ENCODE measurements around the gene TAOK3. TPM values are rescaled to one million over a fixed set of nuclear protein-coding genes. Genes with fewer than 3 reads are reported as not detected.

The TAOK3 gene
- total RNA-seq, 1 experiment from 2014 or later = 17.7 TPM

DNA sequence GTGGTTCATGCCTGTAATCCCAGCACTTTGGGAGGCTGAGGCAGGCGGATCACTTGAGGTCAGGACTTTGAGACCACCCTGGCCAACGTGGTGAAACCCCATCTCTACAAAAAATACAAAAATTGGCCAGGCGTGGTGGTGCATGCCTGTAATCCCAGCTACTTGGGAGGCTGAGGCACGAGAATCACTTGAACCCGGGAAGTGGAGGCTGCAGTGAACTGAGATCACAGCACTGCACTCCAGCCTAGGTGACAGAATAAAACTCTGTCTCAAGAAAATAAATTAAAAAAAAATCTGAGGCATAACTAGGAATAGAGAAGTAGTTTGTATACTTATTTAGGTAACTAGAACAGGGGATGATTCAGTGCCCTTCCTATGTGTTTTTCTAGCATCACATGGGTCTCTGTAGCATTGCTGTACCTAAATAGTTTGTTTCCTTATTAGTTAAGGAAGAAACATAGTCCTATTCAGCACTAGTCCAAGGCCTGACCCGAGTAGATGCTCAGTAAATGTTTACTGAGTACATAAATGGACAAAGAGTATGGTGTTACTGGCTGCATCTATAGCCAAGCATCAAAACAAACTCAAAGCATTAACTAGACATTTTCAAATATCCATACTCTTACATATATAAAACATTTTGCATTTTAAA lies 21.7 kb downstream of the TAOK3 start:
- no peaks in the 10 kb centered on the region for H3K9me3 ChIP-seq
- H3K27me3 ChIP-seq (replicated peaks; ENCODE audit: control insufficient read depth, insufficient read depth, low read length) = no peaks in the 10 kb centered on the region
- no peak overlapping the region for H3K4me3 Mint-ChIP-seq (ENCODE audit: unreplicated experiment)
- H3K36me3 ChIP-seq (ENCODE audit: control insufficient read depth, insufficient read depth, low read length) = no peaks in the 10 kb centered on the region
- H3K4me3 ChIP-seq (ENCODE audit: low read depth, low read length) = no peak overlapping the region
- no peak for DNase-seq
- no peak overlapping the region for H3K27ac Mint-ChIP-seq (ENCODE audit: unreplicated experiment)
- H3K4me1 ChIP-seq = peaks cover 17% of the 10 kb centered on the region
- H3K9me3 Mint-ChIP-seq (ENCODE audit: unreplicated experiment) = no peaks in the 10 kb centered on the region
- no peaks in the 10 kb centered on the region for H3K36me3 Mint-ChIP-seq (ENCODE audit: insufficient read depth, unreplicated experiment)
- intact Hi-C loops (cut with micrococcal nuclease; ENCODE audit: unreplicated experiment) = no loop called here
- H3K4me1 Mint-ChIP-seq (ENCODE audit: low read depth, unreplicated experiment) = peaks cover 16% of the 10 kb centered on the region
- TF ChIP-seq, protein P1, sequence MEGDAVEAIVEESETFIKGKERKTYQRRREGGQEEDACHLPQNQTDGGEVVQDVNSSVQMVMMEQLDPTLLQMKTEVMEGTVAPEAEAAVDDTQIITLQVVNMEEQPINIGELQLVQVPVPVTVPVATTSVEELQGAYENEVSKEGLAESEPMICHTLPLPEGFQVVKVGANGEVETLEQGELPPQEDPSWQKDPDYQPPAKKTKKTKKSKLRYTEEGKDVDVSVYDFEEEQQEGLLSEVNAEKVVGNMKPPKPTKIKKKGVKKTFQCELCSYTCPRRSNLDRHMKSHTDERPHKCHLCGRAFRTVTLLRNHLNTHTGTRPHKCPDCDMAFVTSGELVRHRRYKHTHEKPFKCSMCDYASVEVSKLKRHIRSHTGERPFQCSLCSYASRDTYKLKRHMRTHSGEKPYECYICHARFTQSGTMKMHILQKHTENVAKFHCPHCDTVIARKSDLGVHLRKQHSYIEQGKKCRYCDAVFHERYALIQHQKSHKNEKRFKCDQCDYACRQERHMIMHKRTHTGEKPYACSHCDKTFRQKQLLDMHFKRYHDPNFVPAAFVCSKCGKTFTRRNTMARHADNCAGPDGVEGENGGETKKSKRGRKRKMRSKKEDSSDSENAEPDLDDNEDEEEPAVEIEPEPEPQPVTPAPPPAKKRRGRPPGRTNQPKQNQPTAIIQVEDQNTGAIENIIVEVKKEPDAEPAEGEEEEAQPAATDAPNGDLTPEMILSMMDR (IDR thresholded peaks at IDR 0.05; ENCODE audit: insufficient read depth in 1 of 2, low read depth in 1 of 2, low read length in 1 of 2, severe bottlenecking in 1 of 2, unreplicated experiment in 1 of 2) = no peak
- POLR2A ChIA-PET = no interaction called here
- CTCF ChIA-PET = no interaction called here
- no peaks in the 10 kb centered on the region for H3K27me3 Mint-ChIP-seq (ENCODE audit: insufficient read depth, unreplicated experiment)
- no TSS peak for BruUV-seq (replicated peaks)

DNA sequence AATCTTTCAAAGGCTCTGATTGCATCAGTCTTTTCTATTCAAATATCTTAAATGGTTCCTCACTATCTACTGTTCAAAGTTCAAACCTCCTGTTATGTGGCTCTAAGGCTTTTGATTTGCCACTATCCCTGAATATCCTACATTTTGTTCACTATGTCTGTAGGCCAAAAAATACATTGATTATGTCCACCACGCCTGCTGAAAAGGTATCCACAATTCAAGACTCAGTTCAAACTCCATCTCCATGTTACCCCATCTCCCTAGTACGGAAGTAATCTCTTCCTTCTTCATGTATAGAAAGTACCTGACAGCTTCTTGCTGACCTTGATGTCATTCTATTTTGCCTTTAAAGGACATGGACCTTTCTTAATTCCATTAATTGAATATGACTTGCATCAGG lies 24.8 kb downstream of the TAOK3 start:
- ChIA-PET CTCF (no interaction called here), POLR2A (interaction anchor here (0.6 kb wide), 1 partner anchor 25 kb away, joined by 10 read pairs; no protein-coding TSS in a partner anchor)
- H3K4me1 Mint-ChIP-seq (ENCODE audit: low read depth, unreplicated experiment) = peaks cover 16% of the 10 kb centered on the region
- H3K36me3 Mint-ChIP-seq (ENCODE audit: insufficient read depth, unreplicated experiment) = no peaks in the 10 kb centered on the region
- Histone ChIP-seq H3K36me3 (ENCODE audit: control insufficient read depth, insufficient read depth, low read length) (no peaks in the 10 kb centered on the region), H3K4me3 (ENCODE audit: low read depth, low read length) (no peak overlapping the region), H3K9me3 (no peaks in the 10 kb centered on the region), H3K27me3 (replicated peaks; ENCODE audit: control insufficient read depth, insufficient read depth, low read length) (no peaks in the 10 kb centered on the region), H3K4me1 (peaks cover 17% of the 10 kb centered on the region)
- H3K9me3 Mint-ChIP-seq (ENCODE audit: unreplicated experiment) = no peaks in the 10 kb centered on the region
- TF ChIP-seq, protein P1 (IDR thresholded peaks at IDR 0.05; ENCODE audit: insufficient read depth in 1 of 2, low read depth in 1 of 2, low read length in 1 of 2, severe bottlenecking in 1 of 2, unreplicated experiment in 1 of 2) = no peak
- H3K4me3 Mint-ChIP-seq (ENCODE audit: unreplicated experiment) = peak overlapping the region; percentile 17
- H3K27me3 Mint-ChIP-seq (ENCODE audit: insufficient read depth, unreplicated experiment) = no peaks in the 10 kb centered on the region
- intact Hi-C loops (cut with micrococcal nuclease; ENCODE audit: unreplicated experiment) = no loop called here
- BruUV-seq (replicated peaks) = no TSS peak
- H3K27ac Mint-ChIP-seq (ENCODE audit: unreplicated experiment) = peak overlapping the region; percentile 82
- DNase-seq = no peak

DNA sequence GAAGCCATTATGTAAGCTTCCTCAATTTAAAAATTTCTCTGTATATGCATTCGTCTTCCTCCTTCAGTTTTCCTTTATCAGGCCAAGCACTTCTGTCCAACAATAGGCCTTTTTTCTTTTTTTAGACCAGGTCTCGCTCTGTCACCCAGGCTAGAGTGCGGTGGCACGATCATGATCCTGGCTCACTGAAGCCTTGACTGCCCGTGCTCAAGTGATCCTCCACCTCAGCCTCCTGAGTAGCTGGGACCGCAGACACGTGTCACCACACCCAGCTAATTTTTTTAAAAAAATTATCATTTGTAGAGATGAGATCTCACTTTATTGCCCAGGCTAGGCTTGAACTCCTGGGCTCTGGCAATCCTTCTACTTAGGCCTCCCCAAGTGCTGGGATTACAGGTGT lies 25.8 kb downstream of the TAOK3 start:
- TF ChIP-seq, protein P1 (IDR thresholded peaks at IDR 0.05; ENCODE audit: insufficient read depth in 1 of 2, low read depth in 1 of 2, low read length in 1 of 2, severe bottlenecking in 1 of 2, unreplicated experiment in 1 of 2) = no peak
- H3K9me3 Mint-ChIP-seq (ENCODE audit: unreplicated experiment) = no peaks in the 10 kb centered on the region
- H3K4me1 Mint-ChIP-seq (ENCODE audit: low read depth, unreplicated experiment) = peaks cover 16% of the 10 kb centered on the region
- no peak for DNase-seq
- Histone ChIP-seq H3K27me3 (replicated peaks; ENCODE audit: control insufficient read depth, insufficient read depth, low read length) (no peaks in the 10 kb centered on the region), H3K9me3 (no peaks in the 10 kb centered on the region), H3K4me3 (ENCODE audit: low read depth, low read length) (no peak overlapping the region), H3K36me3 (ENCODE audit: control insufficient read depth, insufficient read depth, low read length) (no peaks in the 10 kb centered on the region), H3K4me1 (peaks cover 17% of the 10 kb centered on the region)
- intact Hi-C loops (cut with micrococcal nuclease; ENCODE audit: unreplicated experiment) = no loop called here
- no peaks in the 10 kb centered on the region for H3K27me3 Mint-ChIP-seq (ENCODE audit: insufficient read depth, unreplicated experiment)
- no peak overlapping the region for H3K4me3 Mint-ChIP-seq (ENCODE audit: unreplicated experiment)
- ChIA-PET POLR2A (no interaction called here), CTCF (no interaction called here)
- peak overlapping the region; percentile 82 for H3K27ac Mint-ChIP-seq (ENCODE audit: unreplicated experiment)
- no peaks in the 10 kb centered on the region for H3K36me3 Mint-ChIP-seq (ENCODE audit: insufficient read depth, unreplicated experiment)
- BruUV-seq (replicated peaks) = no TSS peak
